GM10847 (cell line): ENCODE measurements around the gene NETO1.

Source experiments
- POLR2A ChIP-seq: IDR thresholded peaks from 2 replicates; pipeline ENCODE4 v1.6.1; 2011; ENCODE audit not compliant: insufficient read length; ENCODE audit errors: extremely low read depth

The NETO1 gene

GRCh38 chr18:72700961-72701710 is 166.7 kb downstream of the NETO1 start:
- no peak for TF ChIP-seq POLR2A

- no peak for TF ChIP-seq POLR2A
These were observed 170.1 kb downstream of the NETO1 start for GRCh38 chr18:72697706-72698105.

GRCh38 chr18:72692595-72692994 is 175.2 kb downstream of the NETO1 start:
- no peak for TF ChIP-seq POLR2A
